WTC11 (cell line): ENCODE data around the gene TLK1.
"Not testable (repeated sequence)": the region's sequence is repeated elsewhere in the genome, so short reads cannot be mapped to it uniquely, and the experiment has no call there.

ENCODE experiments used
- NR3C1 ChIP-seq: sonication (generic); formaldehyde crosslinking; conservative IDR thresholded peaks from 2 replicates; pipeline ENCODE4 v1.8.1; 2023; ENCODE audit warnings: low read depth, mild to moderate bottlenecking, missing genetic modification reagents
- ZNF671 ChIP-seq: fragments of 250-450 bp; sonication (Bioruptor Pico); IDR thresholded peaks from 2 replicates; pipeline ENCODE4 v1.8.0; 2021; ENCODE audit warnings: mild to moderate bottlenecking

DNA sequence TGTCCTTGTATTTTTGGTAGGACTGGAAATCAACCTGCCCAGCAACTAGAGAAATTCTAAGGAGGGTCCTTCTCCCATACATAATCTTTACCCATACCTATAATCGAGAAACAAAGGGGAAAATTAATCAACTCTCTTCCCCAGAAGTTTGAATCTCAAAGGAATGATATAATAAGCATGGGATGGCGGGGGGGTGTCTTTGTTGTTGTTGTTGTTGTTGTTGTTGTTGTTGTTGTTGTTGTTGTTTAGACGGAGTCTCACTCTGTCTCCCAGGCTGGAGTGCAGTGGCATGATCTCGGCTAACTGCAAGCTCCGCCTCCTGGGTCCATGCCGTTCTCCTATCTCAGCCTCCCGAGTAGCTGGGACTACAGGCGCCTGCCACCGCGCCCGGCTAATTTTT, 69.2 kb downstream of the TLK1 start:
- not testable (repeated sequence) for TF ChIP-seq ZNF671, NR3C1 (CRISPR knock-in tag)
